ENCODE results near the gene LIMS1.

Gene LIMS1

DNA sequence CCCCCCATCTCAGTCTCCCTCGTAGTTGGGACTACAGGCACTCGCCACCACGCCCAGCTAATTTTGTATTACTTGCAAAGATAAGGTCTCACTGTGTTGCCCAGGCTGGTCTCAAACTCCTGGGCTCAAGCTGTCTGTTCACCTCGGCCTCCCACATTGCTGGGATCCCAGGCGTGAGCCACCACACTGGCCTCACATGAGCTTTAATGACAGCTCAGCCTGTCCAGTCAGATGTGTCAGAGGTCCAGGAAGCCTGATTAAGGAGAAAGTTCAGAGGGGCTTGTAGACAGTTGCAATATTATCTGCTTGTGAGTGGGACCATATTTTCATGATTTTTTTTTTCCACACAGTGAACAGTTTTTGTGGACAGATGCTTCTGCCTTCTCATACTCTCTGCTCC lies 82.0 kb downstream of the LIMS1 start:
- DNase-seq: no peak

DNA sequence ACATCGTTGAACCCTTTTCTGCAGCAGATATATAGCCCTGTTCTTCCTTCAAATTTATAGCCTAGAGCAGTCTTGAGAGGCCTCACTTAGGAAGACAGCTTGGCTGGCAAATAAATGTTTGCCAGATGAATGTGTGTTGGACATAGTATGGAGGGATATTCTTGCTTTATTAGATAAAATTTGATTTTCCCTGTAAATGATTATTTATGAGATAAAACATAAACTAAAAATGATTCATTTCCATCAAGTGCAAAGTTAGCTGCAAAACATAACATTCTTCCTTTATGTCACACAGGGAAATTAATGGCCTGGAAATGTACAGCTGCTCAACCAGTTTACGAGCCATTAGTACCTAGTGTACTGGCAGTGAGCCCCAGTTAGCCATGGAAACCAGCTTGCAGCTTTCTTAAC lies 82.5 kb downstream of the LIMS1 start:
- no peak for DNase-seq

DNA sequence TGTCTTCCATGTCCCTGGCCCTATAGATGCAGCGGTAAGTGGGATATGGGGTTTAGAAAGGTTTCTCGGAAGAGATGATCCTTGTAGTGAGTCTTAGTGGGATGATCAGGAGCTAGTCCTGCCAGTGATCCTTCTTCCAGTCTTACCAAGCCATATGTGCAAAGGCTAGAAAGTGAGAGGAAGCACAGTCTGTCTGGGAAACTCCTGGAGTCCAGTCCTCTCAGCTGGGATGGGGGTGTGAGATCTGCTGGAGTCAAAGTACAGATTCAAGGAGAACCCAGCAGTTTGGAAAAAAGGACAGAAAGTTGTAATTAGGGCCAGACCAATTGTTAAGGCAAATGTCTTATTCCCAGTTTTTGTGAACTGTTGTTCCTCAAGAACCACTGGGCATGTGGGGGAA lies 83.3 kb downstream of the LIMS1 start:
- no peak for DNase-seq

DNA sequence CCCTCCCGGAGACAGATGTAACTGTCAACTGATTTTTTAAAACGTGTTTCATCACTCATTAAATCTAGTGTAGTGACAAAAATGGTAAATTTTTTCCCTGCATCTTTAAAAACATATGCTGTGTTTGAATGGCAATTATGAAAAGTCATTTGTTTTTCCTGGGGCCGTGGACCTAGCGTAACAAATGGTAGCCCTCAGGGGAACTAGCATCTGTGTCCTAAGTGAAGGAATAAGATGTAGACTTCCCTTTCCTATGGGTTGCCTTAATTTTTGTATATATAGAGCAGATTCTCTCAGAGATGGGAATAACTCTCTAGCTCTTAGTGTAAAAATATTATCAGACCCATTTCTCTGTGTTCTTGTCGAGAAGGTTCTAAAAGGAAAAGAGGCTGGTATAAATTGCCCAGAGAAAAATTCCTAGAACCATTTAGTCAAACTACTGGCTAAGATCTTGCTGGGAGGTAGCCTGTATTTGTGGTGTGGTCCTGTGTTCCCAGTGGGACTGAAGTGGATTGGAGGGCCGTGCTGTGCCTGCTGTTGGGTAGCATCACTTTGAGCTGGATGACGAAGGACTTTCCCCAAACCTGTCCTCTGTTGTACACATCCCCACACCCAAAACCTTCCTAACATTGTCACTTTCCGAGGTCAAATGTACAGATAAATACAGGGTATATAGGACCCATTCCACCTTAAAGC lies 85.8 kb downstream of the LIMS1 start:
- no peak for DNase-seq

DNA sequence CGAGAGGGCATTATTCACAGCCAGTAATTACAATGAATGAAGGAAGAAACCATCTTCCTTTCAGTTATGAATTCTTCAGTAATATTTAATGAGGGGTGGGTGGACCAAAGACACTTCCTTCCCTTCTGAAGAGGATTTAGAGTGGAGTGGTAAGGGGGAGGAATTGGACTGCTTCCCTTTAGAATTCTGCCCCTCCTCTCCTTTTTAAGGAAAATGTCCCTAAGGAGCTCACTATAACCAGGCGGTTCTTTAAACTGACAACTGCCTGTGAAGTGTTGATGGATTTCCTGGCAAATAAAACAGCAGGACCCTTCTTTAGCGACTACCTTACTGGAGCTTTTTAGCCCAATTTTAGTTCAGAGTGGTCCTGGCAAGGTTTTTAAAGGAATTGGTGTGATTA lies 86.4 kb downstream of the LIMS1 start:
- DNase-seq: peak; percentile 52

DNA sequence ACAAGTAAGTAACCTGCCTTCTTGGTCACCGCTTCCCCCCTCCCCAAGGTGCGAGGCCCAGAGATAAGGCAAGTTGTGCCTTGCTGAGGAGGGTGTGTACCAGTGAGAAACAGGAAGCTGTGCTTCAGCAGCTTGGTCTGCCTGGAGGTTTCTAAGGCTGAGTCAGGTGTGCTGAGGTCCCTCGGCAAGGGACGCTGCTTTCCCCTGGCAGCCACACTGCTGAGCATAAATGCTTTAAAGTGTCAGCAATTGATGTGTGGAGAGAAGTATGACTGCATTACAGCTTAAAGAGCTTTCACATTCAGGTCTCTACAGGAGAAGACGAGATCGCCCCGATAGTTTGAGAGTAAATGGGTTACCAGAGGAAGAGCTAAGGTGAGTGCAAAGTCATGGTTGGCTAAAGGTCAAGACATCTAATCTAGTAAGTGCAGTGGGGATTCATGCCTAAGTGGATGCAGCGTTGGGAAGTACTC lies 86.9 kb downstream of the LIMS1 start:
- peak; percentile 53 for DNase-seq

DNA sequence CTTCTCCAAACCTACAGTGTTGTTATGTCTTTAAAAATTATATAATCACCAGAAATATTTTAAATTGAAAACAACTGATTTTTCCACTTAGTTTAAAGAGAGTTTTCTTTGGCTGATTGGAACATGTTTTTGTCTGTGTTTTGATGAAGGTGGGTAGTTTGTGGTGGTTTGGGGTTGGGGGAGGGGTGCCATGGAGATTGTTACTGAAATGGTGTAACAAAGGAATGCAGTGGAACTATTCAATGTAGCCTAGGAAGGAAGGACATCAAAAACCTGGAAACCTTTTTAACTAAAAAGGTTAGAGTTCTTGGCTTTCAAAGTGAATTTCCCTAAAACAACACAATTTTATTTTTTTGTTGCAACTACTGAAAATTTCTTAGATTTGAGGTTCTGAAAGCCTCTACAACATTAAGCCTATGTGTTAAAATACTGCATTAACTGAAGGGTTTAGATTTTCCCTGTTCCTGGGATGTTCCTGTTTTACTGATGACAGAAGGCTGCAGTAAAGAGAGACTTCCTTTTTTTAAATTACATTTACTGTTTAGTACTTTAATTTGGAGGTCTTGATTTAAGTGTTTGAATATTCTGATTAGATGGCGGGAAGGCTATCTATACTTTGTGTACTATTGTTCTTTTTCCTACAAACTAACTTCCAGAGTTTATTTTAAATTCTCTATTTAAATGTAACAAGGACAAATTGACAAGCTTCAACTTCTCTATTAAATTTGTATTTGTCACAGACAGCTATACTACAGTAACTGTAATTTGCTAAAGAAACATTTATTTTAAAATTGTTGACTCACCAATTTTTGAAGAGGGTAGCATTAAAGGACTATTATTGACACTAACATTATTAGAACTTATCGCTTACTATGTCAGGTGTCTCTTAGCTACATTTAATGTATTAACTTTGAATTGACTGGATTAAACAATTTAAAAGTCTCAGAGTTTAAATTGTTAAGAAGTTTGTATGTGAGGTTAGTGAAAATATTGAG lies 87.7 kb downstream of the LIMS1 start:
- DNase-seq: no peak

DNA sequence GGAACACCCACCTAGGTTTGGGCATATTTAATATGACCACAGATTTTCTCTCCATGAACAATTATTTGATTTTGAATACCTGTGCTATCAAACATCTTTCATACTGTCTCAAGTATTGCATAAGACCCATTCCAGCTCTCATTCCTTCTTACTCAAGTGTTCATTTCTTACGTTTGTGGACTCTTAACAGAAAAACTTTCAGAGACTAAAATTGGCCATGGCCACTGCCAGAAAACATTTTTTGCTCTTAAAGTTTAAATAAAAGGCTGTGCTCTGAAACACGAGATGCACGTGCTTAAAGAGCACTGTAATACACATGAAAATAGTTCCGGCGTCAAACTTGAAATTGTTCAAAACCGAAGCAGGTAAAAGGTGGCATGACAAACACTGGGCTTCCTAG lies 89.3 kb downstream of the LIMS1 start:
- no peak for DNase-seq

DNA sequence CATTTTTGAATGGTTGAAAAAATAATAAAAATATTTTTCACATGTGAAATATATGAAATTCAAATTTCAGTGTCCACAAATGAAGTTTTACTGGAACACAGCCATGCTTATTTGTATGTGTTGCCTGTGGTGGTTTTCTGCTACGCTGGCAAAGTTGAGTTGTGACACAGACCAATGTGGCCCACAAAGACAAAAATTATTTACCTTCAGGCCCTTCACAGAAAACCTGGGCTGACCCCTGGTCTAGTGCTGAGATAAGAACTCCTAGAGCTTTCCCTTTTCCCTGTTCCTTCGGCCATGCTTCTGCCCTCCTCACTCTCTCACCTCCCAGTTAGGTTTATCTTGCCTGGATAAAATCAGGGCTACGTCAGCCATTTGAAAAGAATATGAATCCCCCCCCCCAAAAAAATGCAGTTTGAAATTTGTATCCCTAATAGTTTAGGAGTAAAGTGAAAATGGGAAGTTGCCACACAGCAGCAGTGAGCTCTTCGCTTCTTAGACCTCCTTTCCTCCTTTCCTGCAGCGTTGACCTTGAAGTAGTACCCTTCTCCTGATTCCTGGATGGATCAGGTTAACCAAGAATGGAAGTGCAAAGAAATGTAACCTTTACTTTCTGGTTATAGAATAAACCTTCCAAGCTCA lies 91.0 kb downstream of the LIMS1 start:
- no peak for DNase-seq

DNA sequence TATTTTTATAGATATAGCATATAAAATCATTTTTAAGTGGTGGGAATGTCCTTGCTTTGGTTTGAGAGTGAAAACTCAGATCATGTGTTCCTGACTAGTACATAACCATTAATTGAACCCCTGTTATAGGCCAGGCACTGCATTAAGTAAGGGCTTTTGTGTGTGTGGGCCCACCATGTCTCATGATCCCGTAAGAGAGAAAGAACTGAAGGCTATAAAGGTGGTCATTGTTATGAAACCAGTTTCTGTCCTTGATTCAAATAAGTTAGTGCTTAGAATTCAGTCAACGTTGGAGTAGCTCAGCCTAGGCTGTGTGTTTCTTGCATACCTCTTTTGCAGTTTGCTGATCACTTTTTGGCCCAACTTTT lies 91.5 kb downstream of the LIMS1 start:
- DNase-seq: no peak

DNA sequence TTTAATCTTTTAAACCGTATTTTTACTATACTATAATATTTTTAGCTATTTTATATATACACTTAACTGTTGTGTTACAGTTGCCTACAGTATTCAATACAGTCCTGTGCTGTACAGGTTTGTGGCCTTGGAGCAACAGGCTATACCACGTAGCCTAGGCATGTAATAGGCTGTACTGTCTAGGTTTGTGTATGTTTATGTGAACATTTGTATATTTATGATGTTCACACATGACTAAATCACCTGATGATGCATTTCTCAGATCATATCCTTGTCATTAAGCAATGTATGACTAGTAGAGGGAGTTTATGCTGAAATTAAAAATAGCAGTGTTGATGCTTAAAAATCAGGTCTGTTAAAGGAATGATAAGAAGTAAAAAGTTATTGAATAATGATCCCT lies 92.7 kb downstream of the LIMS1 start:
- no peak for DNase-seq

DNA sequence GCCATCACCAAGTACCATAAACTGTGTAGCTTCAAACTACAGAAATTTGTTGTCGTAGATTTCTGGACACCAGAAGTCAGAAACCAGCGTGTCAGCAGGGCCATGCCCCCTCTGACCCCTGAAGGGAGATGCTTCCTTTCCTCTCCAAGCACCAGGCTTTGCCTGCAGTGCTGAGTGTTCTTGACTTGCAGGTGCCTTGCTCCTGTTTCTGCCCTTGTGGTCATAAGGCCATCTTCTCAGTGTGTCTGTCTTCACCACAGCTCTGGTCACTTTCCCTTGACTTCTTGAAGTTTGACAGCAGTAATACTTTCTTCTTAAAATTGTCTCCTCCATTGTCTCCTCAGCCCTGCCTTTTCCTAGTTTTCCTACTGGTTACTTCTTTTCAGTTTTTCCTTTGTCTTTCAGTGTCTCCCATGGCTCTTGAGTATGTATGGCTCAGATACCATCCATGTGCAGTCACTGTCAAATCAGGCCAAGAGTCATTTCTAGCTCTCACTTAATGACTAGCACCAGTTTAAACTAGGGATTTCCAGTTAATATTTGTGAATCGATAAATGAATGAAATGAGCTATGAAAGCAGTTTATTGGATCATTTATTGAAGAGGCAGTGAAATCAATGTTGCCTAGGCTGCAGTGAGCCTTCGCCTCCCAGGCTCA lies 93.8 kb downstream of the LIMS1 start:
- no peak for DNase-seq

DNA sequence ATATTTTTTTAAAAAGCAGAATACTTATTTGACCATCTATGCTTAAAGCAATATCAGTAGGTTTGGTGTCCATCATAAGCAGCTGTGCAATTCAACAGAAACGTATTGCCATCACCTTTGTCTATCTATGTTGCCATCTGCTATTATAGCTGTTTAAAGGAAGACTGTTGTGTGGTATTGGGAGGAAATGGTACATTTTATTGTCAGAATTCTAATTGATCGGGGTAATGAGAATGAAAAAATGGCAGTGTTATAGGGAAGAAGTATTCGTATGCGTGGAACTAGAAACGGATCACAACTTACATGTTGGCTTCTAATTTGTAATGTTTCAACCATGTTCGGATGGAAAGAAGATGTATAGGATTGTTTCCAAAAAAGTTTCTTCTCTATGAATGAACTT lies 94.7 kb downstream of the LIMS1 start:
- DNase-seq: no peak

DNA sequence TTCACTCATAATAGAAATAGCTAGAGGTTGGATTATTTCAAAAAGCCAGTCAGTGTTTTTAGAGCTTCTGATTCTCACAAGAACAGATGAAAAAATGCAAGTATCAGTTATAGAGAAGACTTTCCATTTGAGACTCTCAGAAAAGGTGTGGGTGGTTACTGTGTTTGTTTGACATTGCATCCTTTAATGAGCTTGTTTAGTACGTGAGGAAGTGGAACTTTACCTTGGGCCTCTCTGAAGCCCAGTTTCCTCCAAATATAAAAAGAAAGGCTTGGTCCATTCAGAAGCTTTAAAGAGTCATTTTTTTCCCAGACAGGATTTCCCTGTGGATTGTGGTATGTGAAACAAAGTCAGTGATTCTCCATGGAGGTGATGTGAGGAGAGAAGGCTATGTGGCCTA lies 95.1 kb downstream of the LIMS1 start:
- DNase-seq: no peak

DNA sequence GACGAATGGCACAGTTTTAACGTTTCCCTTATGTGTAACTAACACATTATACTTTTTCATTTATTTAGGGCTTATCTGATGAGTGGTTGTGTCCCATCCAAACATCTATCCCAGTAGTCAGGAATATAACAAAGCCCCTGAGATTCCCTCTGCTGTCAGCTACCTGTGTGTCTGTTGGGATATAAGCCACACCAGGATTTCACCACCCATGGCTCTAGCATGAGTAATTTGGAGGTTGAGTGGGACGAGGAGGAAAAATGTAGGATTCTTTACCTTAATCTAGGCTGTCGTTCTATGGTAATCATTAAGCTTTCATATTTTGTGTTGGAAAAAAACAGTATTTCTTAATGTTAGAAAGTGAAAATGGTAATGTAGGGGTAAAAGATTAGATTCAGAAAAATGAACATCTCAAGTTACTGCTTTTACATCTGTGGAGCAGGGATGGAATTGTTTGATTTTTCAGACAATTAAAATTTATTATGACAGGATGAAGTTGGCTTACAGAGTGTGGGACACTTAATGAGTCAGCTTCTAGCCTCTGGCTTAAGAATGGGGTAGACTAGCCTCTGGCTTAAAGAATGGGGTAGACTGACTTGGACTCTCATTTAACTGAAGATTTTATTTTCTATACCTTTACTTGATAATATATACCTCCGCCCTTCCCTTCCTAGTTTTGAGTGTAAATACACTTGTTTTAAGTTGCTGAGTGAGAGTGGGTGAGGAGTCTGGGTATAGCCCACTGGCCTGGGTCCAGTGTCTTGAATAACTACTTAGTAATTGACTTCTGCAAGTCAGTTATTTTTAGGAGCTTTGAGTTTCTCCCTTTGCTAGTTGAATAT lies 96.5 kb downstream of the LIMS1 start:
- DNase-seq: no peak

DNA sequence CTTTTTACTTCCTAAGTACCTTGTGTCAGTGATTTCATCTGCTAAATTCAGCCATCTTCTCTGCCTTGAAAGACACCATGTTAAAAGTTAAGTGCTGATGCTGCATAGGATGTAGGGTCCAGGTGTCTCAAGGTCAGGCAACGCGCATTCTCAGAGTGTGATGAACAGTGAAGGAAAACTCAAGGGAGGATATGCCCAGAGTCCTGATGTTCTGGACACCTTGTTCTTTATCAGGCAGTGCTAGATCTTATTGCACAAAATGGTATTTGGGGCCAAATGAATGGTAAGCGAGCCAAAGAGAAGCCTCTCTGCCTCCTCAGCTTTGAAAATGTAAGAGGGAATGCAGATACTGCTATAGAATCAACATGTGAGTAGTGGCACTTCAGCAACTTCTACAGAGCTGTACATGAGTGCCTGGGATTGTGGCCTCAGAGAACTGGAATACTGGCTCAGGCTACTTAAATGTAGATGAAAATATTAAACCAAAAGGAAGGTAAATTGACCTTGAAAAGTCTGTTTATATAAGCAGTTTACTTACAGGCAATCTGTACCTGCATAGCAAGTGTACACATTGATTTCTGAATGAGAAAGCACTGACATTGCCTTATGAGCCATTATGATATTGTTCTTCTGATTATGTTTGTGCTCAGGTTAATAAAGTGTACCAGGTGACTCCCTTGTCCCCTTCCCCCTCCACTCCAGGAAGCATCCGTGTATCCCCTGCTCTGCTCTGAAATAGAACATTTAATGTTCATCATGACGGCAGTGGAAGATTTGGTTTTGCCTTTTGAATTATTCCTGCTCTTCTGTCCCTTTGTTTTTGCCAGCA lies 98.3 kb downstream of the LIMS1 start:
- DNase-seq: no peak

DNA sequence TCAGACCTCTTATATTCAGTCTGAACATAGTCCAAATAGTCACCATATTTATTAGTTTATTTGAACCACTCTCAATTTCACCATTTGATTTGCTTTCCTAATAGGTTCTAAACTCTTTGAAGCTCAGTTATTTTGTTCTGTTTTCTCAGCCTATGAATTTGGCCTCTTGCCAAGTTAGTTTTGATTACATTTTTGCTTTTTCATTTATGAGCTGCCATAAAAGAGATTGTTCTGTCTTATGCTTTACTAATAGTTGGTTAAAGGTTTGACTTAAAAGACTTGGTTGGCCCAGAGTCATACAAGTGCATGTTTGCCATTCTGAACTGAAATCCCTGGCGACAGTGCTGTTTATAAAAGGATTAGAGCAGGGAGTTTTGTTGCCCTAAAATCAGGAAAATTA lies 99.1 kb downstream of the LIMS1 start:
- no peak for DNase-seq

DNA sequence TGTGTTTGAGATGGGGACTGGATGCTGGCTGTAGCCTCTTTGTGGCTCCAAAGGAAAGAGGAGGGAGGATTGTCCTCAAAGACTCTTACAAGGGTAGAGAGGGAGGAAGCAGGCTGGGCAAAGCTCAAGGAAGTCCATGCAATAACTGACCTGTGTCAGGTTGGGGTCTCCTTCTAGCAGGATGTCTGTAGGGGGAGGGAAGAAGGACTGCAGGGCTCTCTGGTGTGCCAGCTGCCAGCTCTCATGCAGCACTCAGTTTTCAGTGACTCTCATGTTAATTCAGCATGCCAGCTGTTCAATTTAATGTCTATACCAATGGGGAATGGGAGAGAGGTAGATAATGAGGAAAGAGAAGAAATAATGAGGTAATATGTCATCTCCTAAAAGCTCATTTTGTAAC lies 99.7 kb downstream of the LIMS1 start:
- DNase-seq: no peak

DNA sequence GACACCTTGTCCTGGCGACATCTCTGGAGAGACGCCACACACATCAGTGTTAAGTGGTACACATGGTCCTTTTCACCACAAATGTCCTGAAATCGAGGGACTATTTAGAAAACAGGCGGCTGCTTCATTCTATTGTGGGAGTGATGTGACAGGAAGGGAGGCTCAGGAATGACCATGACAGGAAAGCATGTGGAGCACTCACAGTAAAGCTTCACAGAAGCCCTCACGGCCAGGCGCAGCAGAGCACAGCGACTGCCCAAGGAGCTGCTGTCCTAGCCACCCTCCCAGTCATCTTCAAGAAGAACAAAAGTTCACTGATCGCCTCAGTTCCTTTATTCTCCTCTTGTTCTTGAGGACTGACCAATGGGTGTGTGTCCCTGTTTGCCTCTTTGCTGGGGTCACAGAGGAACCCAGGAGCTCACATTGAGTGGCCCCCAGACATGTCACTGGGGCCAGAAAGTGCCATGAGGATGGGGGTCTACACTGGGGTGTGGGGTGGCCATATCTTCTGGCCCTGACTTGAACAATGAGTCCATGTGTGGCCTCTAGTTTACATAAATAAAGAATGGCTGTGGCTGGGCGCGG lies 100.4 kb downstream of the LIMS1 start:
- no peak for DNase-seq

DNA sequence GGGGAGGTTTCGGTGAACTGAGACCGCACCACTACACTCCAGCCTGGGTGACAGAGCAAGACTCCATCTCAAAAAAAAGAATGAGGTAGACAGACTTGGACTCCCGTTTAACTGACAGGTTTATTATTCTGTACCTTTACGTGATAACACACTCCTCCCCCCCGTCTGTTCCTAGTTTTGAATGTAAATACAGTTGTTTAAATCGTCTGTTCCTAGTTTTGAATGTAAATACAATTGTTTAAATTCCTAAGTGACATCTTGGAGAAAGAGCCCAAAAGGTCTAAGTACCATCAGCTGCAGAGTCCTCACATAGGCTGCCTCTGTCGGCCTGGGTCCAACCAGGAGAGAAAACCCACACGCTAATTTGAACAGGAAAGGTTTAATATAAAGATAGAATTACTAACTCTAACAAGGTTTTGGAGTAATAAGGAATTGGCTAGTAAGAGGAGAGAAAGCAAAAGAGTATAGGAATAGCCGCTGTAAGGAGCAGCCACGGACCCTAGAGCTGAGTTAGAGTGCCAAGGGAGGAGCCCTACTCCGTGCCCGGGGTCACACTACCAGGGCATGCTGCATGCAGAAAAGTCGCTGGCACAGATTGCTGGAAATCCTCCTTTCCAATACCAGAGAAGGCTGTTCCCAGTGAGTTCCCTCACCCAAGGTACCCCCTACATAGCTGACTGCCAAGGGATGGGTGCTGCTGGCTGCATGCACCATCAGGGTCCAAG lies 101.5 kb downstream of the LIMS1 start:
- DNase-seq: no peak
